NCI-H2171 treated with DMSO at 0.1 percent for 48 hours (cell line): Measurements from ENCODE around the gene KRT3.
"Not testable (repeated sequence)": the region's sequence is repeated elsewhere in the genome, so short reads cannot be mapped to it uniquely, and the experiment has no call there.

Experiments used
- DNase-seq: peaks from one replicate; lab custom pipeline; 2025; lab: John Stamatoyannopoulos, UW

Gene KRT3

DNA sequence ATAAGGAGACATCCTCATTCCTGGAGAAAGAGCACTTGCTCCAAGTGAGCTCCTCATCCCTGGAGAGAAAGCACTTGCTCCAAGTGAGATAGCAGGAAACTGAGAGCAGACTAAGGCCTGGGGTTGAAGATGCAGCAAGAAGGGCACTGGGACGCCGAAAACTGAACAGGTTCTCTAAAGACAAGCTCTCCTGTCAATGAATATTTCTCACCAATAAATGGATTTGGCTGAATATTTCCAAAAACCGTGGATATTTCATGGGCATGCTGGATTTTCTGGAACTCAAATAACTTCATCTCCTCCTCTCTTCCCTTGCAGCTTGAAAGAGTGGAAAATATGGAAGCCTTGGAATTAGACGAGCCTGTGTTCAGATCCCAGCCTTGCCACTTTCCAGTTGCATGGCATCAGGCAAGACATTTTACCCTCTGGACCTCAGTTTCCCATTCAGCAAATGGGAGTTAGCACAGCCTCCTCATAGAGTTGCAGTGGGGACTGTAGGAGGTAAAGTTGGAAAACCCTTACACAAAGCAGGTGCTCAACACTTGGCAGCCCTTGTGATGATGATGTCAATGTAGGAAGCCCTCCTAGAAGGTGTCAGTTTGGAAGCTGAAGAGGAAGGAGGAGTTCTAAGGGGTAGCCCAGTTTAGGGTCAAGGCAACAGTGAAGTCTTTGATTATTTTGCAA is 14.4 kb downstream of the KRT3 start:
- DNase-seq: no peak

DNA sequence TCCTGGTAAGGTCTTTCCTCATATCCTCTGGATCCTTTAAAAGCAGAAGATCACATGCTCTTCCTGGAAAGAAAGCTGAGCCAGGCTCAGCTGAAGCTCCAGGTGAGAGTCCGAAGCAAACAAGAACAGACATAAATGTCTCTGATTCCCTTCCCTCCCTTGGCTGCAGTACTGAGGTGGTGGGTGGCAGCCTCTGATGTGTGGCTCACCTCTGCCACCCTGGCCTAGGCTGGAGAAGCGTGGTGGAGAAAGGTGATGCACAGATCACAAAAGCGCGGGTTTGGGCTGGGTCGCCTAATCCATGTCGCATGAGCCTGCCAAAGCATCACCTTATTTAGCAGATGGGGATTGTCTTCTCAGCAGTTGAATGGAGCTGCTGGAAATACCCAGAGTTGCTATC is 16.0 kb downstream of the KRT3 start:
- DNase-seq: no peak

DNA sequence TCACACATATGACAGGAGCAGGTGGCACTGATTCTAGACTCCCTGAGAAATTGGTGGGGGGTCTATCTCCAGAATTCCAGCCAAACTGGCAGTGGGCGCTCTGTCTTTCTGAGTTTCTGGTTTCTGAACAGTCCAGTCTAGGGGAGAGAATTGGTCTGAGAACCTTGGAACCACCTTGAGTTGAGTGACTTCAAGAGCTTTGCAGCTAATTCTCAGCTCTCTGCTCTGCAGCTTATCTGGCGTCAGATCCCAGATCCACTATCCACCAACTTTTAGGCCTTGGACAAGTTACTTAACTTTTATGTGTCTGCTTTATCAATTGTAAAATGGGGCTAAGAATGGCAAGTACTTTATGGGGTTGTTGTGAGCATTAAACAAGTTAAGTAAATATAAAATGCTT is 17.1 kb downstream of the KRT3 start:
- DNase-seq: no peak

DNA sequence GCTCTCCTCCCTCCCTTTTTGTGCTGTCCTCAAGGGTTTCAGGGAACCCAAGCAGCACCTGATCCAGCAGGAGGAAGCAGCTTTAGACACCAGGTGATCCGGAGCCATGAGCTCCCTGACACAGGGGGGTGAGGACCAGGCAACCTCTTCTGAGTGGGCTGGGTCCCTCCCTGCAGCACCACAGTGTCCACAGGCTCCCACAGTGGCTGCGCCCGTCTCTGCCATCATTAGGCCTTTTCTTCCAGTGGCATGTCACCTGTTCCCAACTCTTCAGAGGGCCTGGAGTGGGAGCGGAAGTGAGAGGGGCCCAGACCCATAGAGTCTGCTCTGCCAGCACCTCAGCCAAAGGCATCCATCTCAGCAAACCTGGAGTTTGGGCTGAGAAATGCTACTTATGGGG is 18.4 kb downstream of the KRT3 start:
- no peak for DNase-seq

DNA sequence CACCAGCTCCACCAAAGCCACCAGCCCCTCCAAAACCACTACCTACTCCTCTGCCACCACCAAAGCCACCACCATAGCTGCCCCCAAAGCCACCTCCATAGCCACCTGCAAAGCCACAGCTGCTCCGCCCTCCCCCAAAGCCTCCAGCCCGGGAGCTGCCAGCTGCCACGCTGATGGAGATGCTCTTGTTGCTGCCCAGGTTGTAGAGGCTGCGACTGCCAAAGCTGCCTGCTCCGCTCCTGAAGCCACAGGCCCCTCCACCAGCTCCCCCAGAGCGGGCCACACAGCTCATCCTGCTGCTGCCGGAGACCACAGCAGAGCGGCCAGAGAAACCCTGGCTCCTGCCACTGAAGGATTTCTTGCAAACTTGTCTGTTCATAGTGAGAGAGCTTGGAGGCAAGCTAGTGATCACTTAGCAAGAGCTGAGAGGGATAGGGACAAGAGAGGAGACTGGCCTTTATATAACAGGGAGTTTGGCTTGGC is 19.0 kb downstream of the KRT3 start, which contains the start of gene KRT76:
TSS of gene KRT76 (minus strand) at position 433 of the 483 bp plus-strand sequence. CDS start at position 379, 54 bp downstream.
- peak; percentile 37 for DNase-seq

DNA sequence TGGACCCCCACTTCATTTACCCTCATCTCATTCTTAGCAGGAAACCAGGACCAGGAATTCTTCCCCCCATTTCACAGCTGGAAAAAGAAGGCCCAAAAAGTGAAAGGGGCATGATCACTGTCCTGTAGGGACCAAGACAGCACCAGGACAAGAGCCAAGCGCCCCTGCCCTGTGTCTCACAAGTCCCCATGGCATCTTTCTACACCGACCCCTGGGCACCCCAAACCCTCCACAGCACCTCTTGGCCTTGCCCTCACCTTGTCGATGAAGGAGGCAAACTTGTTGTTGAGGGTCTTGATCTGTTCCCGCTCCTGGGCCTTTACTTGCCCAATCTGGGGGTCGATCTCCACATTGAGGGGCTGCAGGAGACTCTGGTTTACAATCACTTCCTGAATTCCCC is 19.5 kb downstream of the KRT3 start:
- no peak for DNase-seq

DNA sequence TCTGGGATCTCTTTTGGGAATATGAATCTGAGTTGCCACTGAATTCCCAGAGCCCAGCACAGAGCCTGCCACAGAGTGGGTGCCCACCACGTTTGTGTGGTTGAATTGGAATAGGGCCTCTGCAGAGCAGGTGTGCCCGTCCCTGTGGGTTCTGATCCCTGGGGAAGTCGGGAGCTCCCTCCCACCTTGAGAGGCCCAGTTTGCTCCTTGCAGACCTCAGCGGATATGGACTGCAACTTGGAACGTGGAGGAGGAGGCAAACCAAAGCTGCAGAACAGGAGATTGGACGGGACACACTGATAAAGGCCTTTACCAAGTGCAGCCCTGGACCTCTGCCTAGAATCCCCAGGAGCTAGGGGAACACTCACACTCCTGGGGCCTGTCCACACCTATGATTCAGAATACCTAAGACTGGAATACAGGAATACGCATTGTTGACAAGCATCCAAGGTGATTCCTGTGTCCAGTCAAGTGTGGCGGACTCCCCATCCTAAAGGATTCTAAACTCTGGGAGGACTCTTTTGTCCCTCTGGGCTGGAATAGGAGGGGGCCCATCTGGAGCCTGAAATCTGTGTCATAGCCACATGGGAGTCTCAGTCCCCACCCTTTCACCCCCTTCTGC is 21.2 kb downstream of the KRT3 start:
- peak; percentile 10 for DNase-seq

DNA sequence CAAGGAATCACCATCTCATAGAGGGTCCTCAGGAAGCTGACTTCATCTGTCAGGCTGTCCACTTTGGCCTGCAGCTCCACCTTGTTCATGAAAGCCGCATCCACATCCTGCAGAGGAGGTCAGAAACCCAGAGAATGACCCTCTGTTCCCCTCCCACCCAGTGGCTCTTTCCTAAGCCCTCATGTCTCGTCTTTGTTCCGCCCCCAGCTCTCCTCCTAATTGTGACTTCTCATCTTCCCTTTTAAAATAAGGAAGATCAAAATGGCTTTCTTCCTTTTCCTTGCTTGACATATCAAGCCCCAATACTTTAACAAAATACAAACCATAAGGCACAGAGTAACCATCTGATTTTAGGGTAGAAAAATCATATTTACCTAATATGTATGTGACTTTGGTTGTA is 23.1 kb downstream of the KRT3 start:
- DNase-seq: no peak

DNA sequence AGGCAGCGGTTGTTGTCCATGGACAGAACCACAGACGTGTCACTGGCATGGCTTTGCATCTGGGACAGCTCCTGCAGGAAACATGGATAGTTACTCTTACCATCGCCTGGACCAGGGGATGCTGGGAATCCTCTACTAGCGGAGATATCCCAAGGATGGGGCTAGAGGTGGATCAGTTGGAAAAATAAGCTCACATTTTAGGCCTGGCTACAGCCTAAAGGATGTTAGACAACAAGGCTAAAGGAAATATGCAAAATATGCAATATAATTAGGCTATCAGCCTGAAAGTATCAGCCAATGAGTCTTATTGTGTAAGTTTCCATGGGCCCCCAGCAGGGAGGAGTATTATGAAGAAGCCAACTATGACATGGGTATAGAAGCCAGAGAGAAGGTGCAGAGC is 23.7 kb downstream of the KRT3 start:
- DNase-seq: no peak

DNA sequence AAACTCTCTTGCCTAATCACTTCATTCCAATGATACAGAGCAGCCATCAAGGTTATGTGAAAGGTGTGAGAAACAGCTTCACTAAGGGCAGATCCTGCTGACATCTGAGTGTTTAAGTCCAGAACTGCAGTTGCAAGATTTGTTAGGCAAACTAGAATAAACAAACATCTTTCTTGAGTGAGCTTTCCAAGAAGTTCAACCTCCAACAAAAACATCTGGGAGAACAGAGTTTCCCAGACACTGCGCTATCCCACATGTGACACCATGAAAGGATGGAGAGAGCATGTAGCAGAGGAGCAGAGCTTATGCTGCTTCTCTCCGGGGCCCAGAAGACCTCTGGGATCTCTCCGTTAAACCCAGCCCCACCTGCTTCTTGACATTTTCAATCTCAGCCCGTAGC is 24.4 kb downstream of the KRT3 start:
- DNase-seq: no peak

DNA sequence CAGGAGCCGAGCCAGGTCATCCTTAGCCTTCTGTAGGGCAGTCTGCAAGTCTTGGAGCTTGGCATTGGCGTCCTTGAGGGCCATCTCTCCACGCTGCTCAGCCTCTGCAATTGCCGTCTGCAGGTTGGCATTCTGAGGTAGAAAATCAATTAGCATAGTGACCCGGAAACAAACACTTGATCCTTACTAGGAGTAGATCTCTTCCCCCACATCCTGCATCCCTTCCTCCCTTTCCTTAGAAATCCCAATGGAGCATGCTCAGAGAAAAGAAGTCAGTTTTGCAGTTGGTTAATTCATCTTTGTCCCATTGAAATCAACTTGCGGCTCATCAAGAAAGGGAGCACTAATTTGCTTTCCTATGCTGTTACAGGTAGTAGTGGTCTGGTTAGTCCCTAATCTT is 24.8 kb downstream of the KRT3 start:
- DNase-seq: no peak

DNA sequence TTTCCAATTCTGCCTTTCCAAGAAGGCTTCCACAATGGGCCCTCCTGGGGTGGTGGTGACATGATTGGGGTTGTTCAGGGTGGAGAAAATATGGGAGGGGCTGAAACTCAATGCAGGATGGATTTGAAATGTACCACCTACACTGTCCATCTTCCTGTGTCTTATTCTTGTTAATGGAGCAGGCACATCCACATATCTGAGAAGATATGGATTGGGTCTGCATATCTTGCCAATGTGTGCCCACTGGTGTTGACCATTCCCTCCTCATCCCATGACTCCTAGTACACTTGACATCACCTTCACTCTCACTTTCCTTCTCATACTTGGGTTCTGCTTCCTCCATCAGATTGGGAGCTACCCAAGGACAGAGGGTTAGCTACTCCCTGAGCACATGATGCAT is 26.0 kb downstream of the KRT3 start:
- DNase-seq: no peak

DNA sequence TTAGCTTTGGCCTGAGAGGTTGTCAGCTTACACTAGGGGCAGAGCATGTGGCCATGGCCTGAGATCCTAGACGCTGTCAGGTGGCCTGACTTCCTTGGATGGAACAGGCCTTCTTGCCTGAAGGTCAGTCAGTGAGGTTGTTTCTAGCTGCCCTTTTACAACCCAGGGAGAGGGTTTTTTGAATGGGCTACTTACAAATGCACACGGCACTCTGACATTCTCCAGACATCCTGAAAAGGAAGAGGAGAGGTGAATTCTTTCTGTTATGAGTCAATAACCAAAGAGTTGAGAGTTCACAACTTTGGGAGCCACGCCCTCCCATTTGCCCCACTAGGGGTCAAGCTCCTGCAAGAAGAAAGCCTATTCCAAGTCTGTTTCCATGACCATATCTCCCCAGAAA is 26.6 kb downstream of the KRT3 start:
- no peak for DNase-seq

DNA sequence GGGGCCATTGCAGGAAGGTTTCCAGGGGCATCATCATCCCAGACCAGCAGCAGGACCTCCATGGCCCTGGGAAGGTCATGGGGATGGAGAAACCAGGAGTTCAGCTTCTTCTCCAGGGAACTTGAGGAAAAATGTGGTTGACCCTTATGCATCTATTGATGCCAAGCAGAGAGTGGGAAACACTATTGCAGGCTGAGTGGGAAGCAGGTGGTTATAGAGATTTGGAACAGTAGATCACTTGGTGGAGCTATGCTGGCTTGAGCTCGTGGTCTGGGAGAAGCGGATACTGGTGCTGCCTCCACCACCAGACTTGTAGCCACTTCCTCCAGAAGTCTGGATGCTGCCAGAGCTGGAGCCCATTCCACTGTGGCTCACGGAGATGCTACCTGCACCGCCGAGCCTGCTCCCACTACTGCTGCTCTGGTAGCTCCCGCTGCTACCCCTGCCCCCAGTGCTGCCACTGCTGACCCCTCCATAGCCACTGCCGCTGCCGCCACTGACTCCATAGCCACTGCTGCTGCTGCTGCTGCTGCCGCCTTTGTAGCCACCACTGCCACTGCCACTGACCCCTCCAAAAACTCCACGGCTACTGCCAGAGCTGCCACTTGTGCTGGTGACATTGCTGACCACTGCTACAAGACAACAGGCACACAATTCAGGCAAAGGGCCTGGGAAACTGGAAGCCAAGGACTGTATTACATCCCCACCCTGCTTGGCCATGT is 27.3 kb downstream of the KRT3 start:
- DNase-seq: no peak

DNA sequence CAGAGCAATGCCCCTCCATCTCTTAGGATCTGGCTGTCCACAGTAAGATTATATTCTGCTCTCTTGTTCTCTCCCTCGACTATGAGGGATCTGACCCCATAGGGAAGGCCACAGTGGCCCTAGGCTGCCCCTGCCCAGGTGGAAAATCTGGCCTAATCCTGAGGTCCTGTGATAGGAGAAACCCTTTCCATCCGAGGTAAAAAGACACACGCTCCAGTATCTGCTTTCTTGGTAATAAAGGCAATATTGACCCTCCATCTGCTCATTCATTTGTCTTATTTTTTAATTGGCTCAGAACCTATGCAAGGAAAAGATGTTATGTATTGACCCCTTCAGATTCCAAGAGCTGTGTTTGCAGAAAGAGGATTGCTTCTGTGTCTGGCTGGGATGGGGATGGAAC is 28.5 kb downstream of the KRT3 start:
- DNase-seq: no peak

DNA sequence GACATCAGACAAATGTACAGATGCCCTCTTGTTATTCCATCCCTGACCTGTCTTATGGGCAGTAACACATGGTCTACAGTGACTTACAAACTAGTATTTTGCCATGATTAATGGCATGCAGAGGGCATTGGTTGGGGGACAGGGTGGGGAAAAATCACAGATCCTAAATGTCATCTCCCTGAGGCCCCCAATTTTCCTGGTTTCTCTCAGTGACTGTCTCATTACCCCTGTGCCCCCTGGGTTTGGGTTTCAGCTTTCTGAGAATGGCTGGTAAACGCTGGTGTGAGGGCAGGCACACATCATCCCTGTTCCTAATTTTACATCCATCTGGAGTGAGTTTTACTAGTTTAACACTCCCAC is 28.9 kb downstream of the KRT3 start:
- no peak for DNase-seq

DNA sequence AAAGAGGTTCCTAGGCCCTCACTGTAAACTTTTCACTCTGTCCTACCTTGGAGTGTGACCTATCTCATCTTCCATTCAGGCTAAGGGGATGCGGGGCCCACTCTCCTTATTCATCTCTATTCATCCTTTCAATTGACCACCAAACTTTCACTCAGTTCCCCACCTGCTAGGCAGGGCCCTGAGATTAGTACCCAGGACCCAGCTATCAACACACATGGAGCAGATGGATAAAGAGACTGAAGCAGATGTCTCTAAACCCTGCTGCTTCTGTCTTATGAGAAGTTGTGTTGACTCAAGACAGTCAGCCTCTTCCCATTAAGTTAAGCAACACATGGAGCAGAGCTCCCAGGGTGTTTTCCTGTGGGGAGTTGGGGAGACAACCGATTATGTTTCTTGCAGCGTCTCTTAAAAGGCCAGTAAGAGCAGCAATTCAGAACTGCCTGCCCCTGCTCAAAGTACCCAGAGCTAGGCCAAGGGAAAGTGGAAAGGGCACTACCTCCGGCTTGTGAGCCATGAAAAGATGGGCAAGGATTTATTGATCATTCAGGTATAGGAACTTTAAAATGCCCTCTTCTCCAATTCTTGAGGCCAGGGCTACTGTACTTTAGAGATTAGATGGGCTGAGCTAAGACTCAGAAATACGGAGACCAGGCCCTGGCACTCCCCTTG is 29.4 kb downstream of the KRT3 start:
- DNase-seq: peak; percentile 49

DNA sequence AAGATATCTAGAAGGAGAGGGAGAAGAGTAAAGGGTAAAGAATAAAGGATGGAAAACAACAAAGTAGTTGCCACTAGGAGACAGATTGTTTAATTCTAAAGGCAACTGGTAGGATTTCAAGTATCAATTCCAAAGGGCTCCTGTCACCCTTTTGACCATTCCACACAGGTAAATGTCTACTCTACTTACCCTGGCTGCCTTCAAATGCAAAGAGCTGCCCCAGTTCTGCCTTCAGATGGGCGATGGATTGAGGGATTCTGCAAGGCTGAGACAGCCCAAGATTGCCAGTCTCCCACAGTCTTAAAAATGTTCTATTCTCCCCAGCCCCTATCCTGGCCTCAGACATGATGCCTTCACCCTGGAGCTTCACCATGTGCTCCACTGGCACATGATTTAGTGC is 30.2 kb downstream of the KRT3 start:
- no peak for DNase-seq

DNA sequence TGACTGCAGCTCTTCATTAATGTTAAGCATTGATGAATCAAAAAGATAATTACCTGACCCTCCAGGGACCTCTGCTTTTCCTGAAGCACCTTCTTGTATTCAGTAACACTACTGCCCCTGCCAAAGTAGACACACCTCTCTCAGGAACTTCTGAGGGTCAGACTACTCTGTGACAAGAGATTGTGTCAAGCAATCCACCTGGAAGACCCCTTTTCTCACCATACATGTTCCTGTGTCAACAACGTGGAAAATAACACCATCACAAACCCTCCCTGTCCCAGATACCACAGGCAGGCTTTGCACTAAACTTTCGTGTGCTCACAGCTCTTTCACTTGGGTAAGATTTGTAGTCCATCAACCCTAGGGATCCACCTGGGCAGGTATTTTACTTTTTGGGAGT is 31.9 kb downstream of the KRT3 start:
- DNase-seq: no peak

DNA sequence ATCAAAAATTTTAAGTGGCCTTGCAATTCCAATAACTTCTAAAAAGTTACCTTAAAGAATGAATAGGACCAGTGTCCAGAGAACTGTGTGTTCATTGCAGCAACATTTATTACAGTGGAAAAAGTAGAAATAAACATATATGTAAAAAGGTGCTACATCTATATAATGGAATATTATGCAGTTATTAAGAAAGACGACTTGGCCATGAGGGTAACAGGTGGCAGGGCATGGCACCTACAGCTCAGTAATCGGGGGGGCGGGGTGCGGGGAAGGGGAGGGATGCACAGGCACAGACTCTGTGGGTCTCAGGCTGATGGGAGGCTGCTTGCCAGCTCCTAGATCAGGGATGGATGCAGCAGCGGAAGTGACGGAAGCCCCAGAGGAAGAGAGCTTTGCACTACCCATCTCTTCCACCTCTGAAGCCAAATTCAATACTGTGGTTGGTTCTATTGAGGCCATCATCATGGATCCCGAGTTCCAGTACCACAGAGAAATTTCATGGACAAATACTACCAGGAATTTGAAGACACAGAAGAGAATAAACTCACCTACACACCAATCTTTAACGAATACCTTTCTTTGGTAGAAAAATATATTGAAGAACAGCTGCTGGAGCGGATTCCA is 32.8 kb downstream of the KRT3 start:
- no peak for DNase-seq

DNA sequence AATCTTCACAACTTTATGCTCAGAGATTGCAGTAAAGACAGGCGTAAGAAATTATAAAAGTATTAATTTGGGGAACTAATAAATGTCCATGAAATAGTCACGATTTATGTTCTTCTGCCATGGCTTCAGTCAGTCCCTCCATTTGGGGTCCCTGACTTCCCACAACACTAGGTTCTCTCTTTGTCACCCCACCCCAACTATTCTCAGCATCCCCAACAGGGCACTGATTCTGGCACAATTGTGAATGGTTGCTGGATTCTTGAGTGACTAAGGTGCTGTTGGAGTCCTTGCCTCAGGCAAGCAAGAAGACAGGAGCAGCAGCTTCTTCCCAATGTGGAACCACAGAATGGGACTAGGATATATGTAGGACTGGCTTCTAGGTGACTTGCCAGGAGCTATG is 34.1 kb downstream of the KRT3 start:
- DNase-seq: no peak

DNA sequence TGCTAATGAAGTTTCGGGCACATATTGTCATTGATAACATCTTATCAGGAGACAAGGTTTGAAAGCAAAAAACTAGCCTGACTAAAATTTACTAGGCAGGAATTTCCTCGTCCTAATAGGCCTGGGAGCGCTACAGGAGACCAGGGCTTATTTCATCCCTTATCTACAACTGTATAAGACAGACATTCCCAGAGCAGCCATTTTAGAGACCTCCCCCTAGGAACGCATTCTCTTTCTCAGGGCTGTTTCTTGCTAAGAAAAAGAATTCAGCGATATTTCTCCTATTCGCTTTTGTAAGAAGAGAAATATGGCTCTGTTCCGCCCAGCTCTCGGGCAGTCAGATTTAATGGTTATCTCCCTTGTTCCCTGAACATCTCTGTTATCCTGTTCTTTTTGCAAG is 34.7 kb downstream of the KRT3 start:
- not testable (repeated sequence) for DNase-seq
